ENCODE measurements around the gene IMPG1.

DNA sequence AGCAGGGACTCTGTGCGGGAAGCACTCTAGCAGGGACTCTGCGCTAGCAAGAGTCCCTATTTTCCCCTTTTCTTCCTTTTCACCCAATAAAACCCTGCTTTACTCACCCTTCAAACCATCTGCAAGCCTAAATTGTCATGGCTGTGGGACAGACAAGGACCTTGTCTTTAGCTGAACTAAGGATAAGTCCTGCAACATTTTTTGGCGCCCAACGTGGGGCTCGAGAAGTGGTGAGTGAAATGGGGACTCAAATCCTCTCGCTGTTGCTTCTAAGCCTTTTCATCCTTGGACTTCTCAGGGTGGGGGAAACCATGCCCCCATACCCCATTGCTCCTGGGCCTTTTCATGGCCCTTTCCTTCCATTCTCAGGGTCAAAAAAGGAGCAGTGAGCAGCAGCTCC is 46.4 kb downstream of the IMPG1 start:
- TF ChIP-seq, protein P1, sequence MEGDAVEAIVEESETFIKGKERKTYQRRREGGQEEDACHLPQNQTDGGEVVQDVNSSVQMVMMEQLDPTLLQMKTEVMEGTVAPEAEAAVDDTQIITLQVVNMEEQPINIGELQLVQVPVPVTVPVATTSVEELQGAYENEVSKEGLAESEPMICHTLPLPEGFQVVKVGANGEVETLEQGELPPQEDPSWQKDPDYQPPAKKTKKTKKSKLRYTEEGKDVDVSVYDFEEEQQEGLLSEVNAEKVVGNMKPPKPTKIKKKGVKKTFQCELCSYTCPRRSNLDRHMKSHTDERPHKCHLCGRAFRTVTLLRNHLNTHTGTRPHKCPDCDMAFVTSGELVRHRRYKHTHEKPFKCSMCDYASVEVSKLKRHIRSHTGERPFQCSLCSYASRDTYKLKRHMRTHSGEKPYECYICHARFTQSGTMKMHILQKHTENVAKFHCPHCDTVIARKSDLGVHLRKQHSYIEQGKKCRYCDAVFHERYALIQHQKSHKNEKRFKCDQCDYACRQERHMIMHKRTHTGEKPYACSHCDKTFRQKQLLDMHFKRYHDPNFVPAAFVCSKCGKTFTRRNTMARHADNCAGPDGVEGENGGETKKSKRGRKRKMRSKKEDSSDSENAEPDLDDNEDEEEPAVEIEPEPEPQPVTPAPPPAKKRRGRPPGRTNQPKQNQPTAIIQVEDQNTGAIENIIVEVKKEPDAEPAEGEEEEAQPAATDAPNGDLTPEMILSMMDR (IDR thresholded peaks at IDR 0.05) = no peak
- TF ChIP-seq POLR2A (IDR thresholded peaks at IDR 0.05) = no peak
